HepG2 (cell line): ENCODE measurements around the gene C21orf58. TPM values are rescaled to one million over a fixed set of nuclear protein-coding genes. Genes with fewer than 3 reads are reported as not detected.
A peak's percentile ranks its signal among the peaks of the same experiment; 100 is the strongest.

Experiments used
- ARNT2 ChIP-seq: sonication (generic); formaldehyde crosslinking; IDR thresholded peaks from 2 replicates; pipeline ENCODE4 v1.8.0; 2022; ENCODE audit warnings: mild to moderate bottlenecking, low read depth, missing genetic modification reagents, moderate library complexity
- CCAR2 ChIP-seq: fragments of 200-400 bp; formaldehyde crosslinking; optimal IDR thresholded peaks from 2 replicates; pipeline ENCODE3; 2018; ENCODE audit warnings: low read depth, mild to moderate bottlenecking, low read length, moderate library complexity
- CEBPB ChIP-seq: IDR thresholded peaks from 2 replicates; pipeline ENCODE4 v1.6.1; 2011; ENCODE audit warnings: low read depth, low read length, improper control_type of control experiment, borderline replicate concordance
- KAT7 ChIP-seq: IDR thresholded peaks from 2 replicates; pipeline ENCODE4 v1.6.1; 2018; ENCODE audit warnings: borderline replicate concordance, missing compliant biosample characterization
- LCORL ChIP-seq, 2 experiments: fragments of 450-650 bp in 1 of 2; sonication (generic) in 1 of 2; formaldehyde crosslinking in 1 of 2; IDR thresholded peaks; 2 replicates each; pipeline versions ENCODE4 v1.5.0 to v1.6.1; 2017 to 2020; ENCODE audit warnings: antibody characterized with exemption in 1 of 2, missing genetic modification reagents in 1 of 2
- MEIS1 ChIP-seq: sonication (generic); formaldehyde crosslinking; IDR thresholded peaks from 2 replicates; pipeline ENCODE4 v1.9.0; 2021; ENCODE audit warnings: mild to moderate bottlenecking, missing genetic modification reagents, moderate library complexity, borderline replicate concordance
- MIER2 ChIP-seq: IDR thresholded peaks from 2 replicates; pipeline ENCODE4 v1.6.1; 2016; ENCODE audit warnings: missing biosample characterization, missing genetic modification reagents
- PAWR ChIP-seq: sonication (generic); formaldehyde crosslinking; IDR thresholded peaks from 2 replicates; pipeline ENCODE4 v1.4.0; 2020; ENCODE audit warnings: missing genetic modification reagents, mild to moderate bottlenecking, borderline replicate concordance
- POLR2AphosphoS5 ChIP-seq: IDR thresholded peaks from 2 replicates; pipeline ENCODE4 v1.6.1; 2012; ENCODE audit warnings: low read depth, low read length
- RAD51 ChIP-seq: fragments of 450-650 bp; IDR thresholded peaks from 2 replicates; pipeline ENCODE4 v1.6.1; 2016; ENCODE audit warnings: borderline replicate concordance
- RBM22 ChIP-seq: fragments of 200-400 bp; formaldehyde crosslinking; optimal IDR thresholded peaks from 2 replicates; pipeline ENCODE3; 2017; ENCODE audit warnings: mild to moderate bottlenecking, low read length, moderate library complexity
- RORA ChIP-seq: sonication (generic); formaldehyde crosslinking; IDR thresholded peaks from 2 replicates; pipeline ENCODE4 v1.5.0; 2020; ENCODE audit warnings: mild to moderate bottlenecking, missing genetic modification reagents, moderate library complexity
- ZFP62 ChIP-seq: sonication (generic); formaldehyde crosslinking; IDR thresholded peaks from 2 replicates; pipeline ENCODE4 v1.4.0; 2020; ENCODE audit warnings: missing genetic modification reagents
- ZFX ChIP-seq: sonication (generic); formaldehyde crosslinking; IDR thresholded peaks from 2 replicates; pipeline ENCODE4 v1.4.0; 2020; ENCODE audit warnings: mild to moderate bottlenecking, low read depth, missing genetic modification reagents, moderate library complexity
- ZNF235 ChIP-seq: sonication (generic); formaldehyde crosslinking; IDR thresholded peaks from 2 replicates; pipeline ENCODE4 v1.8.1; 2023; ENCODE audit warnings: mild to moderate bottlenecking, missing genetic modification reagents, borderline replicate concordance
- polyA plus RNA-seq, 8 experiments: library from polyadenylated mRNA; depleted of rRNA in 3 of 8; stranded (reverse) in 7 of 8; unstranded in 1 of 8; fragments of >200 nt; fragmentation: Illumina TruSeq in 4 of 8; extraction: Trizol in 4 of 8; gene quantifications; 2 replicates each; pipeline versions ENCODE4 v1.2.1 to v1.2.3, GENCODE V29; 2011 to 2016; ENCODE audit warnings: low read depth in 4 of 8, missing spikeins in 1 of 8, mixed read lengths in 1 of 8; ENCODE audit not compliant: insufficient read depth in 1 of 8
- total RNA-seq, 5 experiments: library from RNA; depleted of rRNA; stranded (reverse); fragments of >200 nt; fragmentation: Illumina TruSeq; extraction: Trizol; gene quantifications; 2 replicates each; pipeline ENCODE4 v1.2.3, GENCODE V29; 2016; ENCODE audit warnings: low read depth in 1 of 5
- TF ChIP-seq, protein P1 (sequence below): IDR thresholded peaks from 2 replicates; pipeline ENCODE4 v1.6.1; 2012; ENCODE audit warnings: inconsistent platforms
- TF ChIP-seq, protein P2 (sequence below): sonication (generic); formaldehyde crosslinking; conservative IDR thresholded peaks from 2 replicates; pipeline ENCODE4 v1.4.0; 2020; ENCODE audit warnings: missing genetic modification reagents
- TF ChIP-seq, protein P3 (sequence below): IDR thresholded peaks from 2 replicates; pipeline ENCODE4 v1.6.1; 2016; ENCODE audit warnings: low read depth, control low read depth
- TF ChIP-seq, protein P4 (sequence below): sonication (generic); formaldehyde crosslinking; IDR thresholded peaks from 2 replicates; pipeline ENCODE4 v1.4.0; 2020; ENCODE audit warnings: missing genetic modification reagents, borderline replicate concordance
- TF ChIP-seq, protein P5 (sequence below): sonication (generic); formaldehyde crosslinking; IDR thresholded peaks from 2 replicates; pipeline ENCODE4 v1.5.0; 2020; ENCODE audit warnings: missing genetic modification reagents, mild to moderate bottlenecking, borderline replicate concordance

The C21orf58 gene
- total and polyA plus RNA-seq, 2 of the 13 experiments (the other 11 are each of a cell fraction or from before 2014, with no cell fraction given), result 3.5 to 6.8 TPM

DNA sequence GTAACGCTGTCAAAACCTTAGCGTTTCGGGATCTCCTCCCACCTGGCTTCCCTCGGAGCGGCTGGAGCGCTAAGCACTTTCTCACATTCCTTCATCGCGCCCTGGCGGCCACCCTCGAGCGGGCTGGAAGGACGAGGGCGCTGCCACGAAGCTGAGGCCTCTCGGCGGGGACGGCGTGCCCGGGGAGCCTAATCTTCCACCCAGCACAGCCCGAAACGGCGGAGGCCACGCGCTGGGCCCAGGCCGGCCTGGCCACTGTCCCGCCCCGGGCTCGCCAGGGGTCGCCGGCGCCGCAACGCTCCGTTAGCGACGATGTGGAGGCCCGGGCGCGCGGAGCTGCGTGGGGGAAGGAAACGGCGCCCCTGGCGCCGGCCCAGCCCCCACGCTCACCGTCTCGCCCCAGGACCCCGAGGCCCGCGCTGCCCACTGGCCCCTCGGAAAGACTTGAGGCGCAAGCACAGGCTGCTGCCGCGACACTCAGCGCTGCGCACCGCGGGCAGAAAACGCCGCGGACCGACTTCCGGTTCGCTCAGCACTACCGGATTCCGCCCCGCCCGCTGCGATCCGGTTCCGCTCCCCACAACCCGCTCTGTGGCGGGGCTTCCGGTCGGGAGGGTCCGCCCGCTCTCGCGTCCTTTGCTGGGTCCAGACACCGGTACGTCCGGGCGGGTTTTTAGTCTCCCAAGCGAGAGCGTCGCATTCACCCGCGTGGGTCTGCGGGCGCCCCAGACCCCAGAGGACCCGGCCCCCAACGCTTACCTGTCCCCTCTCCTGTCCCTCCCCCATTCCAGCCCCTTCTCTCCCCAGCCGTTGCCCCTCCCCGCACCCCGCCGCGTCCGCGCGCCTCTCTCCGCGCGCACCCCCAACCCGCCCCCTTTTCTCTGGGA is 37.7 kb downstream of the C21orf58 start, which contains the start of gene YBEY (continued):
- TF ChIP-seq ZNF235 (CRISPR knock-in tag) (0 out of 2 replicates have a peak, but pooled peaks have one; percentile 65), CEBPB (no peak), ARNT2 (CRISPR knock-in tag) (peak; percentile 87), ZFP62 (CRISPR knock-in tag) (no peak), RBM22 (no peak), MEIS1 (CRISPR knock-in tag) (no peak; the same call in 1 of the 2 replicates), RORA (CRISPR knock-in tag) (no peak), LCORL (IDR thresholded peaks at IDR 0.05) (no peak), LCORL (CRISPR knock-in tag; IDR thresholded peaks at IDR 0.05) (peak; percentile 83), POLR2AphosphoS5 (peak; percentile 82), RAD51 (no peak), CCAR2 (no peak), MIER2 (no peak), PAWR (no peak), KAT7 (CRISPR knock-in tag) (peak; percentile 85), ZFX (CRISPR knock-in tag) (peak; percentile 97)
- TF ChIP-seq, protein P1, sequence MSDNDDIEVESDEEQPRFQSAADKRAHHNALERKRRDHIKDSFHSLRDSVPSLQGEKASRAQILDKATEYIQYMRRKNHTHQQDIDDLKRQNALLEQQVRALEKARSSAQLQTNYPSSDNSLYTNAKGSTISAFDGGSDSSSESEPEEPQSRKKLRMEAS, result peak; percentile 91
- TF ChIP-seq, protein P2, sequence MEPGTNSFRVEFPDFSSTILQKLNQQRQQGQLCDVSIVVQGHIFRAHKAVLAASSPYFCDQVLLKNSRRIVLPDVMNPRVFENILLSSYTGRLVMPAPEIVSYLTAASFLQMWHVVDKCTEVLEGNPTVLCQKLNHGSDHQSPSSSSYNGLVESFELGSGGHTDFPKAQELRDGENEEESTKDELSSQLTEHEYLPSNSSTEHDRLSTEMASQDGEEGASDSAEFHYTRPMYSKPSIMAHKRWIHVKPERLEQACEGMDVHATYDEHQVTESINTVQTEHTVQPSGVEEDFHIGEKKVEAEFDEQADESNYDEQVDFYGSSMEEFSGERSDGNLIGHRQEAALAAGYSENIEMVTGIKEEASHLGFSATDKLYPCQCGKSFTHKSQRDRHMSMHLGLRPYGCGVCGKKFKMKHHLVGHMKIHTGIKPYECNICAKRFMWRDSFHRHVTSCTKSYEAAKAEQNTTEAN (CRISPR knock-in tag), result 0 out of 2 replicates have a peak, but pooled peaks have one; percentile 25
- TF ChIP-seq, protein P3, sequence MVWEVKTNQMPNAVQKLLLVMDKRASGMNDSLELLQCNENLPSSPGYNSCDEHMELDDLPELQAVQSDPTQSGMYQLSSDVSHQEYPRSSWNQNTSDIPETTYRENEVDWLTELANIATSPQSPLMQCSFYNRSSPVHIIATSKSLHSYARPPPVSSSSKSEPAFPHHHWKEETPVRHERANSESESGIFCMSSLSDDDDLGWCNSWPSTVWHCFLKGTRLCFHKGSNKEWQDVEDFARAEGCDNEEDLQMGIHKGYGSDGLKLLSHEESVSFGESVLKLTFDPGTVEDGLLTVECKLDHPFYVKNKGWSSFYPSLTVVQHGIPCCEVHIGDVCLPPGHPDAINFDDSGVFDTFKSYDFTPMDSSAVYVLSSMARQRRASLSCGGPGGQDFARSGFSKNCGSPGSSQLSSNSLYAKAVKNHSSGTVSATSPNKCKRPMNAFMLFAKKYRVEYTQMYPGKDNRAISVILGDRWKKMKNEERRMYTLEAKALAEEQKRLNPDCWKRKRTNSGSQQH, result peak; percentile 65; the same call in 1 of the 2 replicates
- TF ChIP-seq, protein P4, sequence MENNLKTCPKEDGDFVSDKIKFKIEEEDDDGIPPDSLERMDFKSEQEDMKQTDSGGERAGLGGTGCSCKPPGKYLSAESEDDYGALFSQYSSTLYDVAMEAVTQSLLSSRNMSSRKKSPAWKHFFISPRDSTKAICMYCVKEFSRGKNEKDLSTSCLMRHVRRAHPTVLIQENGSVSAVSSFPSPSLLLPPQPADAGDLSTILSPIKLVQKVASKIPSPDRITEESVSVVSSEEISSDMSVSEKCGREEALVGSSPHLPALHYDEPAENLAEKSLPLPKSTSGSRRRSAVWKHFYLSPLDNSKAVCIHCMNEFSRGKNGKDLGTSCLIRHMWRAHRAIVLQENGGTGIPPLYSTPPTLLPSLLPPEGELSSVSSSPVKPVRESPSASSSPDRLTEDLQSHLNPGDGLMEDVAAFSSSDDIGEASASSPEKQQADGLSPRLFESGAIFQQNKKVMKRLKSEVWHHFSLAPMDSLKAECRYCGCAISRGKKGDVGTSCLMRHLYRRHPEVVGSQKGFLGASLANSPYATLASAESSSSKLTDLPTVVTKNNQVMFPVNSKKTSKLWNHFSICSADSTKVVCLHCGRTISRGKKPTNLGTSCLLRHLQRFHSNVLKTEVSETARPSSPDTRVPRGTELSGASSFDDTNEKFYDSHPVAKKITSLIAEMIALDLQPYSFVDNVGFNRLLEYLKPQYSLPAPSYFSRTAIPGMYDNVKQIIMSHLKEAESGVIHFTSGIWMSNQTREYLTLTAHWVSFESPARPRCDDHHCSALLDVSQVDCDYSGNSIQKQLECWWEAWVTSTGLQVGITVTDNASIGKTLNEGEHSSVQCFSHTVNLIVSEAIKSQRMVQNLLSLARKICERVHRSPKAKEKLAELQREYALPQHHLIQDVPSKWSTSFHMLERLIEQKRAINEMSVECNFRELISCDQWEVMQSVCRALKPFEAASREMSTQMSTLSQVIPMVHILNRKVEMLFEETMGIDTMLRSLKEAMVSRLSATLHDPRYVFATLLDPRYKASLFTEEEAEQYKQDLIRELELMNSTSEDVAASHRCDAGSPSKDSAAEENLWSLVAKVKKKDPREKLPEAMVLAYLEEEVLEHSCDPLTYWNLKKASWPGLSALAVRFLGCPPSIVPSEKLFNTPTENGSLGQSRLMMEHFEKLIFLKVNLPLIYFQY (CRISPR knock-in tag), result 0 out of 2 replicates have a peak, but pooled peaks have one; percentile 78
- TF ChIP-seq, protein P5, sequence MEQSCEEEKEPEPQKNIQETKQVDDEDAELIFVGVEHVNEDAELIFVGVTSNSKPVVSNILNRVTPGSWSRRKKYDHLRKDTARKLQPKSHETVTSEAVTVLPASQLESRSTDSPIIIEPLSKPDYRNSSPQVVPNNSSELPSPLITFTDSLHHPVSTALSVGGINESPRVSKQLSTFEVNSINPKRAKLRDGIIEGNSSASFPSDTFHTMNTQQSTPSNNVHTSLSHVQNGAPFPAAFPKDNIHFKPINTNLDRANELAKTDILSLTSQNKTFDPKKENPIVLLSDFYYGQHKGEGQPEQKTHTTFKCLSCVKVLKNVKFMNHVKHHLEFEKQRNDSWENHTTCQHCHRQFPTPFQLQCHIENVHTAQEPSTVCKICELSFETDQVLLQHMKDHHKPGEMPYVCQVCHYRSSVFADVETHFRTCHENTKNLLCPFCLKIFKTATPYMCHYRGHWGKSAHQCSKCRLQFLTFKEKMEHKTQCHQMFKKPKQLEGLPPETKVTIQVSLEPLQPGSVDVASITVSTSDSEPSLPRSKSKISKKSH (CRISPR knock-in tag), result no peak; the same call in 1 of the 2 replicates
